ENCODE results near the gene TMEM62. TPM values are rescaled to one million over a fixed set of nuclear protein-coding genes. Genes with fewer than 3 reads are reported as not detected.
"Not testable (repeated sequence)": the region's sequence is repeated elsewhere in the genome, so short reads cannot be mapped to it uniquely, and the experiment has no call there.

The TMEM62 gene
- total RNA-seq, 5 donors from 2014 or later (not counting 1 experiment from before 2014, with no cell fraction given), result 14.8 to 20.2 (median 16.4) TPM

DNA sequence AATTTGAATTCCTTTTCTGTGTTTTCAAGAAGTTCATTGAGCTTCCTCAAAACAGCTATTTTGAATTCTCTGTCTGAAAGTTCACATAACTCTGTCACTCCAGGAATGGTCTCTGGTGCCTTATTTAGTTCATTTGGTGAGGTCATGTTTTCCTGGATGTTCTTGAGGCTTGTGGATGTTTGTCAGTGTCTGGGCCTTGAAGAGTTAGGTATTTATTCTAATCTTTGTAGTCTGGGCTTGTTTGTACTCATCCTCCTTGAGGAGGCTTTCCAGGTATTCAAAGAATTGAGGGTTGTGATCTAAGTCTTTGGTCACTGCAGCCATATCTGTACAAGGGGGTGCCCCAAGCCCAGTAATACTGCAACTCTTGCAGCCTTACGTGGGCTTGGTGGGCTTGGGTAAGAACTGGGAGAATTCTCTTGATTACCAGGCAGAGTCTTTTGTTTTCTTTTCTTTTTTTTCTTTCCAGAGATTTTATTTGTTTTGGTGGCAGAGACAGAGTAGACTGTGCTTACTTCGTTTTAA, 32.5 kb downstream of the TMEM62 start:
- no peak for ATAC-seq (replicated peaks in 1 of 4)
- H3K4me3 Mint-ChIP-seq, result no peak overlapping the region
- no peak for DNase-seq
- H3K4me3 ChIP-seq (ENCODE audit: control insufficient read depth in 1 of 2, extremely low read depth in 1 of 2, low read length in 1 of 2), result no peak overlapping the region
- H3K27me3 ChIP-seq (replicated peaks in 1 of 2; ENCODE audit: control insufficient read depth in 2 of 2, extremely low read depth in 1 of 2, insufficient read depth in 2 of 2, low read length in 1 of 2), result no peaks in the 10 kb centered on the region
- no peaks in the 10 kb centered on the region for H3K4me1 Mint-ChIP-seq
- H3K9me3 ChIP-seq, result no peaks in the 10 kb centered on the region
- peaks cover 0 to 19% of the 10 kb centered on the region in 2 donors for H3K36me3 ChIP-seq (ENCODE audit: control insufficient read depth in 2 of 2, extremely low read depth in 1 of 2, insufficient read depth in 1 of 2, low read length in 1 of 2)
- no peaks in the 10 kb centered on the region for H3K27me3 Mint-ChIP-seq
- WGBS (ENCODE audit: insufficient coverage), result no CpG with 5 or more reads among the region's 2 CpGs
- CTCF ChIA-PET, result no interaction called here
- H3K4me1 ChIP-seq (ENCODE audit: control insufficient read depth in 1 of 2, extremely low read depth in 1 of 2, insufficient read depth in 2 of 2, low read length in 2 of 2), result no peaks in the 10 kb centered on the region
- H3K36me3 Mint-ChIP-seq, result peaks cover 40% of the 10 kb centered on the region
- H3K27ac ChIP-seq (ENCODE audit: low read length), result no peak overlapping the region
- POLR2A ChIA-PET, result interaction anchor here in 1 of 2 donors (0.7 kb wide), 1 partner anchor 8 kb away, joined by 3 read pairs; no protein-coding TSS in a partner anchor
- H3K27ac Mint-ChIP-seq, result no peak overlapping the region
- H3K9me3 Mint-ChIP-seq, result peaks cover 0 to 3% (median 0%) of the 10 kb centered on the region in 3 donors

DNA sequence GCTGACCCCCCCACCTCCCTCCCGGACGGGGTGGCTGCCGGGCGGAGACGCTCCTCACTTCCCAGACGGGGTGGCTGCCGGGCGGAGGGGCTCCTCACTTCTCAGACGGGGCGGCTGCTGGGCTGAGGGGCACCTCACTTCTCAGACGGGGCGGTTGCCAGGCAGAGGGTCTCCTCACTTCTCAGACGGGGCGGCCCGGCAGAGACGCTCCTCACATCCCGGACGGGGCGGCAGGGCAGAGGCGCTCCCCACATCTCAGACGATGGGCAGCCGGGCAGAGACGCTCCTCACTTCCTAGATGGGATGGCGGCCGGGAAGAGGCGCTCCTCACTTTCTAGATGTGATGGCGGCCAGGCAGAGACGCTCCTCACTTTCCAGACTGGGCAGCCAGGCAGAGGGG, 33.9 kb downstream of the TMEM62 start:
- not testable (repeated sequence) for H3K9me3 Mint-ChIP-seq
- H3K36me3 Mint-ChIP-seq, result peaks cover 46% of the 10 kb centered on the region

DNA sequence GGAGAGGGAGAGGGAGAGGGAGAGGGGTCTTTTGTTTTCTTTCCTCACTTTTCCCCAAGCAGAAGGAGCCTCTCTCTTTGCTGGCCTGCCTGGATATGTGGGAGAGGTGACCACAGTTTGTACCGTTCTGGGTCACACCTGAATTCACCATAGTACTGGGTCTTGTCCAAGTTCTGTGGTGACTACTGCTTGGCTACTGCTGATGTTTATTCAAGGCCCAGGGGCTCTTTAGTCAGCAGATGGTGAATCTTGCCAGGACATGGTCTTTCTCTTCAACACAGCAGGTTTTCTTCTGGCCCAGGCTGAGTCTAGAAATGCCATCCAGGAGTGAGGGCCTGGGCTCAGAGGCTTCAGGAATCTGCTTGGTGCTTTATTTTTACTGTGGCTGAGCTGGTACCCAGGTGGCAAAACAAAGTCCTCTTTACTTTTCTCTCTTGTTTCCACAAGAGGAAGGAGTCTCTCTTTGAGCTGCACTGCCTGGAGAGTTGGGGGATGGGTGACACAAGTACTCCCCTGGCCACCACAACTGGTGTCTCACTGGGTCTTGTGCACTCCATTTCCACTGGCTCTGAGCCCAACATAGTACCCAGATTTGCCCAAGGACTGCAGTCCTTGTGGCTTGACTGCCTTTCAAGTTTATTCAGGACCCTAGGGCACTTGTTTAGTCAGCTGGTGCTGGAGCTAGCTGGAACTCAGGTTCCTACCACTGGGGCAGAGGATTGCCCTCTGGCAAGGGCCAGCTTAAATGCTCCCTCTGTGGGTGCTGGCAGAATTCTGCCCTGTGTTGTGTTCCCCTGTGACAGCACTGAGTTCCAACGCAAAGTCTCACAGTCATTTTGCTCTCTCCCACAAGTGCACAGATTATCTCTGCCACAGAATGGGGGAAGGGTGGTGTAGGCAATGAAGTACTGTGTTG, 35.1 kb downstream of the TMEM62 start:
- Mint-ChIP-seq H3K27ac (no peak overlapping the region), H3K27me3 (no peaks in the 10 kb centered on the region), H3K36me3 (peaks cover 51% of the 10 kb centered on the region), H3K4me1 (no peaks in the 10 kb centered on the region), H3K4me3 (no peak overlapping the region), H3K9me3 (peaks cover 0 to 4% (median 3%) of the 10 kb centered on the region in 3 donors)
- WGBS (ENCODE audit: insufficient coverage), result no CpG with 5 or more reads among the region's 2 CpGs
- Histone ChIP-seq H3K27ac (ENCODE audit: low read length) (no peak overlapping the region), H3K4me3 (ENCODE audit: control insufficient read depth in 1 of 2, extremely low read depth in 1 of 2, low read length in 1 of 2) (no peak overlapping the region), H3K9me3 (peaks cover 2% of the 10 kb centered on the region), H3K4me1 (ENCODE audit: control insufficient read depth in 1 of 2, extremely low read depth in 1 of 2, insufficient read depth in 2 of 2, low read length in 2 of 2) (no peaks in the 10 kb centered on the region), H3K36me3 (ENCODE audit: control insufficient read depth in 2 of 2, extremely low read depth in 1 of 2, insufficient read depth in 1 of 2, low read length in 1 of 2) (peaks cover 0 to 25% of the 10 kb centered on the region in 2 donors), H3K27me3 (replicated peaks in 1 of 2; ENCODE audit: control insufficient read depth in 2 of 2, extremely low read depth in 1 of 2, insufficient read depth in 2 of 2, low read length in 1 of 2) (no peaks in the 10 kb centered on the region)
- no peak for ATAC-seq (replicated peaks in 1 of 4)
- ChIA-PET POLR2A (no interaction called here), CTCF (no interaction called here)
- no peak for DNase-seq

More for the DNA sequence above, 33.9 kb downstream of the TMEM62 start:
- ATAC-seq (replicated peaks in 1 of 4); H3K27ac Mint-ChIP-seq; H3K27ac ChIP-seq (ENCODE audit: low read length); H3K27me3 Mint-ChIP-seq; POLR2A ChIA-PET; CTCF ChIA-PET; H3K9me3 ChIP-seq; H3K4me1 Mint-ChIP-seq; H3K27me3 ChIP-seq (replicated peaks in 1 of 2; ENCODE audit: control insufficient read depth in 2 of 2, extremely low read depth in 1 of 2, insufficient read depth in 2 of 2, low read length in 1 of 2); DNase-seq; H3K4me1 ChIP-seq (ENCODE audit: control insufficient read depth in 1 of 2, extremely low read depth in 1 of 2, insufficient read depth in 2 of 2, low read length in 2 of 2); H3K4me3 ChIP-seq (ENCODE audit: control insufficient read depth in 1 of 2, extremely low read depth in 1 of 2, low read length in 1 of 2); H3K4me3 Mint-ChIP-seq: not testable (repeated sequence)
- 100% methylated on average over 2 of the region's 28 CpGs for WGBS (ENCODE audit: insufficient coverage)
- peaks cover 0 to 21% of the 10 kb centered on the region in 2 donors for H3K36me3 ChIP-seq (ENCODE audit: control insufficient read depth in 2 of 2, extremely low read depth in 1 of 2, insufficient read depth in 1 of 2, low read length in 1 of 2)

DNA sequence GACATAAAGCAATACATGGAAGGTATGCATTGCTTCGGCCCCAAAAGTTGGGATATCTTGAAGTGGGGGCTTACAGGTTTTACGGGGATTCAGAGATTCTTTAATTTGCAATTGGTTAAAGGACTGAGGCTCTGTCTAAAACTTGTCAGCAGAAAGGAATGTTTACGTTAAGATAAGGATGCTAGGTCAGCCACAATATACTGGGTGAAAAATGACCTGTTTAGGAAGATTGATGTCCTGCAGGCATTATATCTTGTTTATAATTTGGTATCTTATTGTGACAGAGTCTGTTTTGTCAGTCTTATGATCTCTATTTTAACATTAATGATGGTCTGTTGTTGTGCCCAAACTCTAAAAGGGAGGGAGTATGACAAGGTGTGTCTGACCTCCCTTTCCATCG, 36.5 kb downstream of the TMEM62 start:
- Mint-ChIP-seq H3K36me3 (peaks cover 51% of the 10 kb centered on the region), H3K27me3 (no peaks in the 10 kb centered on the region), H3K9me3 (peaks cover 0 to 4% (median 3%) of the 10 kb centered on the region in 3 donors), H3K27ac (no peak overlapping the region), H3K4me3 (no peak overlapping the region), H3K4me1 (no peaks in the 10 kb centered on the region)
- POLR2A ChIA-PET, result no interaction called here
- Histone ChIP-seq H3K4me1 (ENCODE audit: control insufficient read depth in 1 of 2, extremely low read depth in 1 of 2, insufficient read depth in 2 of 2, low read length in 2 of 2) (no peaks in the 10 kb centered on the region), H3K27ac (ENCODE audit: low read length) (no peak overlapping the region), H3K27me3 (replicated peaks in 1 of 2; ENCODE audit: control insufficient read depth in 2 of 2, extremely low read depth in 1 of 2, insufficient read depth in 2 of 2, low read length in 1 of 2) (no peaks in the 10 kb centered on the region), H3K4me3 (ENCODE audit: control insufficient read depth in 1 of 2, extremely low read depth in 1 of 2, low read length in 1 of 2) (no peak overlapping the region), H3K36me3 (ENCODE audit: control insufficient read depth in 2 of 2, extremely low read depth in 1 of 2, insufficient read depth in 1 of 2, low read length in 1 of 2) (peaks cover 0 to 29% of the 10 kb centered on the region in 2 donors), H3K9me3 (peaks cover 2% of the 10 kb centered on the region)
- ATAC-seq (replicated peaks in 1 of 4) (no peak), DNase-seq (no peak)
- CTCF ChIA-PET, result no interaction called here
- 100% methylated on average over 4 of the region's 4 CpGs for WGBS (ENCODE audit: insufficient coverage)

DNA sequence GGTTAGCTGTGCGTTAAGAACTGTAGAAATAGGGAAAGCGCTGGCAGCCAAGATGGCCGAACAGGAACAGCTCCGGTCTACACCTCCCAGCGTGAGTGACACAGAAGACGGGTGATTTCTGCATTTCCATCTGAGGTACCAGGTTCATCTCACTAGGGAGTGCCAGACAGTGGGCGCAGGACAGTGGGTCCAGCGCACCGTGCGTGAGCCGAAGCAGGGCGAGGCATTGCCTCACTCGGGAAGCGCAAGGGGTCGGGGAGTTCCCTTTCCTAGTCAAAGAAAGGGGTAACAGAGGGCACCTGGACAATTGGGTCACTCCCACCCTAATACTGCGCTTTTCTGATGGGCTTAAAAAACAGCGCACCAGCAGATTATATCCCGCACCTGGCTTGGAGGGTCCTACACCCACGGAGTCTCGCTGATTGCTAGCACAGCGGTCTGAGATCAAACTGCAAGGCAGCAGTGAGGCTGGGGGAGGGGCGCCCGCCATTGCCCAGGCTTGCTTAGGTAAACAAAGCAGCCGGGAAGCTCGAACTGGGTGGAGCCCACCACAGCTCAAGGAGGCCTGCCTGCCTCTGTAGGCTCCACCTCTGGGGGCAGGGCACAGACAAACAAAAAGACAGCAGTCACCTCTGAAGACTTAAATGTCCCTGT, 42.4 kb downstream of the TMEM62 start:
- H3K27ac ChIP-seq (ENCODE audit: low read length); H3K4me1 Mint-ChIP-seq; H3K4me3 ChIP-seq (ENCODE audit: control insufficient read depth in 1 of 2, extremely low read depth in 1 of 2, low read length in 1 of 2); H3K4me1 ChIP-seq (ENCODE audit: control insufficient read depth in 1 of 2, extremely low read depth in 1 of 2, insufficient read depth in 2 of 2, low read length in 2 of 2); H3K4me3 Mint-ChIP-seq; ATAC-seq (replicated peaks in 1 of 4); H3K9me3 ChIP-seq; H3K27ac Mint-ChIP-seq; DNase-seq; H3K27me3 Mint-ChIP-seq; H3K9me3 Mint-ChIP-seq; H3K27me3 ChIP-seq (replicated peaks in 1 of 2; ENCODE audit: control insufficient read depth in 2 of 2, extremely low read depth in 1 of 2, insufficient read depth in 2 of 2, low read length in 1 of 2): not testable (repeated sequence)
- H3K36me3 Mint-ChIP-seq, result peaks cover 48% of the 10 kb centered on the region
- ChIA-PET CTCF (interaction anchor here in 1 of 2 donors (0.5 kb wide), 1 partner anchor 250 kb away, joined by 3 read pairs; no protein-coding TSS in a partner anchor), POLR2A (interaction anchor here in 1 of 2 donors (0.5 kb wide), 1 partner anchor 1525 kb away, joined by 6 read pairs; no protein-coding TSS in a partner anchor)
- peaks cover 0 to 25% of the 10 kb centered on the region in 2 donors for H3K36me3 ChIP-seq (ENCODE audit: control insufficient read depth in 2 of 2, extremely low read depth in 1 of 2, insufficient read depth in 1 of 2, low read length in 1 of 2)
- WGBS (ENCODE audit: insufficient coverage), result 100% methylated on average over 12 of the region's 25 CpGs

DNA sequence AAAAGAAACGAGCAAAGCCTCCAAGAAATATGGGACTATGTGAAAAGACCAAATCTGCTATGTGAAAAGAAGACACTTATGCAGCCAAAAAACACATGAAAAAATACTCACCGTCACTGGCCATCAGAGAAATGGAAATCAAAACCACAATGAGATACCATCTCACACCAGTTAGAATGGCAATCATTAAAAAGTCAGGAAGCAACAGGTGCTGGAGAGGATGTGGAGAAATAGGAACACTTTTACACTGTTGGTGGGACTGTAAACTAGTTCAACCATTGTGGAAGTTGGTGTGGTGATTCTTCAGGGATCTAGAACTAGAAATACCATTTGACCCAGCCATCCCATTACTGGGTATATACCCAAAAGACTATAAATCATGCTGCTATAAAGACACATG, 43.8 kb downstream of the TMEM62 start:
- H3K4me3 ChIP-seq (ENCODE audit: control insufficient read depth in 1 of 2, extremely low read depth in 1 of 2, low read length in 1 of 2); POLR2A ChIA-PET; H3K4me1 ChIP-seq (ENCODE audit: control insufficient read depth in 1 of 2, extremely low read depth in 1 of 2, insufficient read depth in 2 of 2, low read length in 2 of 2); H3K27ac ChIP-seq (ENCODE audit: low read length); H3K27ac Mint-ChIP-seq; H3K4me1 Mint-ChIP-seq; CTCF ChIA-PET; H3K9me3 ChIP-seq; ATAC-seq (replicated peaks in 1 of 4); H3K9me3 Mint-ChIP-seq; H3K27me3 Mint-ChIP-seq; DNase-seq; H3K27me3 ChIP-seq (replicated peaks in 1 of 2; ENCODE audit: control insufficient read depth in 2 of 2, extremely low read depth in 1 of 2, insufficient read depth in 2 of 2, low read length in 1 of 2); H3K4me3 Mint-ChIP-seq: not testable (repeated sequence)
- WGBS (ENCODE audit: insufficient coverage), result no CpG with 5 or more reads among the region's 2 CpGs
- peaks cover 47% of the 10 kb centered on the region for H3K36me3 Mint-ChIP-seq
- H3K36me3 ChIP-seq (ENCODE audit: control insufficient read depth in 2 of 2, extremely low read depth in 1 of 2, insufficient read depth in 1 of 2, low read length in 1 of 2), result peaks cover 0 to 29% of the 10 kb centered on the region in 2 donors

Measured in T-cell (primary cell).